ENCODE results near the gene SLC28A3. TPM values are rescaled to one million over a fixed set of nuclear protein-coding genes. Genes with fewer than 3 reads are reported as not detected.
A peak's percentile ranks its signal among the peaks of the same experiment; 100 is the strongest.

SLC28A3 gene
- total and polyA plus RNA-seq, 4 donors = 0.24 to 3.6 (median 0.46) TPM

GRCh38 chr9:84325347-84325973, 15.1 kb downstream of the SLC28A3 start:
- WGBS (ENCODE audit: insufficient coverage) = 100% methylated on average over 1 of the region's 3 CpGs
- no peaks in the 10 kb centered on the region for H3K27me3 ChIP-seq (ENCODE audit: control insufficient read depth, insufficient read depth, low read length)
- DNase-seq (ENCODE audit: low read depth in 4 of 6, low spot score in 6 of 6) = no peak

GRCh38 chr9:84324811-84325210, 15.7 kb downstream of the SLC28A3 start:
- Histone ChIP-seq H3K27ac (ENCODE audit: low read depth, low read length) (no peak overlapping the region), H3K4me3 (ENCODE audit: low read depth, low read length) (no peak overlapping the region), H3K36me3 (ENCODE audit: control insufficient read depth, insufficient read depth, low read length) (no peaks in the 10 kb centered on the region), H3K9me3 (ENCODE audit: control insufficient read depth, insufficient read depth, low read length) (peaks cover 2% of the 10 kb centered on the region), H3K27me3 (ENCODE audit: control insufficient read depth, insufficient read depth, low read length) (no peaks in the 10 kb centered on the region), H3K4me1 (ENCODE audit: control insufficient read depth, insufficient read depth, low read length) (no peaks in the 10 kb centered on the region)
- DNase-seq (ENCODE audit: low read depth in 4 of 6, low spot score in 6 of 6) = no peak

More at GRCh38 chr9:84325347-84325973, 15.1 kb downstream of the SLC28A3 start:
- Histone ChIP-seq H3K4me3 (ENCODE audit: low read depth, low read length) (no peak overlapping the region), H3K36me3 (ENCODE audit: control insufficient read depth, insufficient read depth, low read length) (no peaks in the 10 kb centered on the region), H3K27ac (ENCODE audit: low read depth, low read length) (no peak overlapping the region), H3K9me3 (ENCODE audit: control insufficient read depth, insufficient read depth, low read length) (peaks cover 2% of the 10 kb centered on the region), H3K4me1 (ENCODE audit: control insufficient read depth, insufficient read depth, low read length) (no peaks in the 10 kb centered on the region)

DNA sequence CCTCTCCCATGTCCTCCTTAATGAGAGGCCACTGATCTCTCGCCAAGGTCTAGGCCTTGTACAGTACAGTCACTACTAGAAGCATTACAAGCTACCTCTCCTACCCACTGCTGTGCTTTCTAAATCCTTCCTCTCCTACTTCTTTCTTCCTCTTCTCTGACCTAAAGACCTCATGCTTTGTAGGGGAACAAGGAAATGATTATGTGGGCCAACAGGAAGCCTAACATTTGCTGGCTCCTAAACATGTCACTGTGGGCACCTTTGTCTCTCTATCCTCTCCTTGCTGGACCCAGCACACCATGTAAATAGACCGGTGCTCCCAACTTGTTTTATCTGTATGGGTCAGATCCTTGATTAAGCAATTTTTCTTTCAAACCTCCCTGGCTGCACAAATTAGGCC, 16.7 kb downstream of the SLC28A3 start:
- WGBS (ENCODE audit: insufficient coverage) = 69% methylated on average over 2 of the region's 2 CpGs
- H3K27me3 ChIP-seq (ENCODE audit: control insufficient read depth, insufficient read depth, low read length) = no peaks in the 10 kb centered on the region
- H3K4me3 ChIP-seq (ENCODE audit: low read depth, low read length) = no peak overlapping the region

DNA sequence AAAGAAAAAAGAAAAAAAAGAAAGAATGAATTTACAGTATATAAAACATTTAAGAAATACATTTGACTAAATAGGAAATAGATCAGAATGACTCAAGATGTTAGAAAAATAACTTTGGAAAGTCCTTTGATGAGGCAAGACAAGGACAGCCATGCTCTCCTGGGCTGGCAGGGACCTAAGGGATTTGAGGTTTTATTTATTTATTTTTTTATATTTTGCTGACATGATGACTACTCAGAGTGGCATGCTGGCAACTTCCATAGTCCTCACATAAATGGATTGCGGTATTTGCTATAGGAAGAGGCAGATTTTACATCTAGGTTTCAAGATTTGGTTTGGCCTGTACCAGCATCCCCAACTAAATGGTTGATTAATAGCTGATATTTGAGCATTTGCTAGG, 17.7 kb downstream of the SLC28A3 start:
- Histone ChIP-seq H3K27me3 (ENCODE audit: control insufficient read depth, insufficient read depth, low read length) (no peaks in the 10 kb centered on the region), H3K27ac (ENCODE audit: low read depth, low read length) (no peak overlapping the region), H3K4me1 (ENCODE audit: control insufficient read depth, insufficient read depth, low read length) (no peaks in the 10 kb centered on the region), H3K9me3 (ENCODE audit: control insufficient read depth, insufficient read depth, low read length) (peaks cover 2% of the 10 kb centered on the region), H3K4me3 (ENCODE audit: low read depth, low read length) (no peak overlapping the region), H3K36me3 (ENCODE audit: control insufficient read depth, insufficient read depth, low read length) (no peaks in the 10 kb centered on the region)
- WGBS (ENCODE audit: insufficient coverage) = 100% methylated on average over 1 of the region's 1 CpG
- DNase-seq (ENCODE audit: low read depth in 4 of 6, low spot score in 6 of 6) = no peak

More for the DNA sequence above, 16.7 kb downstream of the SLC28A3 start:
- no peak for DNase-seq (ENCODE audit: low read depth in 4 of 6, low spot score in 6 of 6)
- Histone ChIP-seq H3K27ac (ENCODE audit: low read depth, low read length) (no peak overlapping the region), H3K36me3 (ENCODE audit: control insufficient read depth, insufficient read depth, low read length) (no peaks in the 10 kb centered on the region), H3K9me3 (ENCODE audit: control insufficient read depth, insufficient read depth, low read length) (peaks cover 2% of the 10 kb centered on the region), H3K4me1 (ENCODE audit: control insufficient read depth, insufficient read depth, low read length) (no peaks in the 10 kb centered on the region)

DNA sequence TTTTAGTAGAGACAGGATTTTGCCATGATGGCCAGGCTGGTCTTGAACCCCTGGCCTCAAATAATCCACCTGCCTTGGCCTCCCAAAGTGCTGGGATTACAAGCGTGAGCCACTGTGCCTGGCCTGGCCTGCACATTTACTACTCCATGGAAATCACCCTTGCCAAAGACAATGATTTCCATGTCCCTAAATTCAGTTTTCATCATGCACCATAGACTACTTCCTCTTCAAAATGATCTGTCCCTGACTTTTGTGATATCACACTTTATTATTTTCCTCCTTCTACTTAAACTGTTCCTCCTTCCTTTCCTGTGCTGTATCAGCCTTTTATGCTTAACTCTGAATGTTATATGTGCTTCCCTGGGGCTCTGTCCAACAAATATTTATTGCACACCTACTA, 20.3 kb downstream of the SLC28A3 start:
- 89% methylated on average over 1 of the region's 1 CpG for WGBS (ENCODE audit: insufficient coverage)
- Histone ChIP-seq H3K36me3 (ENCODE audit: control insufficient read depth, insufficient read depth, low read length) (no peaks in the 10 kb centered on the region), H3K27ac (ENCODE audit: low read depth, low read length) (no peak overlapping the region), H3K4me1 (ENCODE audit: control insufficient read depth, insufficient read depth, low read length) (no peaks in the 10 kb centered on the region), H3K27me3 (ENCODE audit: control insufficient read depth, insufficient read depth, low read length) (no peaks in the 10 kb centered on the region), H3K4me3 (ENCODE audit: low read depth, low read length) (no peak overlapping the region), H3K9me3 (ENCODE audit: control insufficient read depth, insufficient read depth, low read length) (no peaks in the 10 kb centered on the region)
- no peak for DNase-seq (ENCODE audit: low read depth in 4 of 6, low spot score in 6 of 6)

GRCh38 chr9:84319632-84320031, 20.9 kb downstream of the SLC28A3 start:
- no peak overlapping the region for H3K4me3 ChIP-seq (ENCODE audit: low read depth, low read length)
- H3K27me3 ChIP-seq (ENCODE audit: control insufficient read depth, insufficient read depth, low read length) = no peaks in the 10 kb centered on the region
- 81% methylated on average over 3 of the region's 4 CpGs for WGBS (ENCODE audit: insufficient coverage)
- no peaks in the 10 kb centered on the region for H3K36me3 ChIP-seq (ENCODE audit: control insufficient read depth, insufficient read depth, low read length)
- H3K27ac ChIP-seq (ENCODE audit: low read depth, low read length) = no peak overlapping the region
- H3K4me1 ChIP-seq (ENCODE audit: control insufficient read depth, insufficient read depth, low read length) = no peaks in the 10 kb centered on the region
- H3K9me3 ChIP-seq (ENCODE audit: control insufficient read depth, insufficient read depth, low read length) = no peaks in the 10 kb centered on the region
- DNase-seq (ENCODE audit: low read depth in 4 of 6, low spot score in 6 of 6) = no peak

- Histone ChIP-seq H3K27me3 (ENCODE audit: control insufficient read depth, insufficient read depth, low read length) (no peaks in the 10 kb centered on the region), H3K4me1 (ENCODE audit: control insufficient read depth, insufficient read depth, low read length) (no peaks in the 10 kb centered on the region), H3K27ac (ENCODE audit: low read depth, low read length) (no peak overlapping the region), H3K4me3 (ENCODE audit: low read depth, low read length) (no peak overlapping the region), H3K9me3 (ENCODE audit: control insufficient read depth, insufficient read depth, low read length) (no peaks in the 10 kb centered on the region), H3K36me3 (ENCODE audit: control insufficient read depth, insufficient read depth, low read length) (no peaks in the 10 kb centered on the region)
- no CpG with 5 or more reads among the region's 2 CpGs for WGBS (ENCODE audit: insufficient coverage)
- no peak for DNase-seq (ENCODE audit: low read depth in 4 of 6, low spot score in 6 of 6)
Measured at GRCh38 chr9:84318981-84319380, 21.6 kb downstream of the SLC28A3 start.

GRCh38 chr9:84317563-84317962, 23.0 kb downstream of the SLC28A3 start:
- 83% methylated on average over 2 of the region's 2 CpGs for WGBS (ENCODE audit: insufficient coverage)
- H3K27me3 ChIP-seq (ENCODE audit: control insufficient read depth, insufficient read depth, low read length) = no peaks in the 10 kb centered on the region

GRCh38 chr9:84315278-84315877, 25.2 kb downstream of the SLC28A3 start:
- H3K27me3 ChIP-seq (ENCODE audit: control insufficient read depth, insufficient read depth, low read length) = no peaks in the 10 kb centered on the region
- no peak overlapping the region for H3K27ac ChIP-seq (ENCODE audit: low read depth, low read length)
- peak; percentile 38 to 93 (median 65) for DNase-seq (ENCODE audit: low read depth in 4 of 6, low spot score in 6 of 6)
- H3K4me3 ChIP-seq (ENCODE audit: low read depth, low read length) = no peak overlapping the region
- H3K36me3 ChIP-seq (ENCODE audit: control insufficient read depth, insufficient read depth, low read length) = no peaks in the 10 kb centered on the region
- no peaks in the 10 kb centered on the region for H3K4me1 ChIP-seq (ENCODE audit: control insufficient read depth, insufficient read depth, low read length)
- H3K9me3 ChIP-seq (ENCODE audit: control insufficient read depth, insufficient read depth, low read length) = no peaks in the 10 kb centered on the region
- 0% methylated on average over 5 of the region's 8 CpGs for WGBS (ENCODE audit: insufficient coverage)

More at GRCh38 chr9:84317563-84317962, 23.0 kb downstream of the SLC28A3 start:
- Histone ChIP-seq H3K4me3 (ENCODE audit: low read depth, low read length) (no peak overlapping the region), H3K36me3 (ENCODE audit: control insufficient read depth, insufficient read depth, low read length) (no peaks in the 10 kb centered on the region), H3K9me3 (ENCODE audit: control insufficient read depth, insufficient read depth, low read length) (no peaks in the 10 kb centered on the region), H3K27ac (ENCODE audit: low read depth, low read length) (no peak overlapping the region), H3K4me1 (ENCODE audit: control insufficient read depth, insufficient read depth, low read length) (no peaks in the 10 kb centered on the region)
- DNase-seq (ENCODE audit: low read depth in 4 of 6, low spot score in 6 of 6) = no peak

DNA sequence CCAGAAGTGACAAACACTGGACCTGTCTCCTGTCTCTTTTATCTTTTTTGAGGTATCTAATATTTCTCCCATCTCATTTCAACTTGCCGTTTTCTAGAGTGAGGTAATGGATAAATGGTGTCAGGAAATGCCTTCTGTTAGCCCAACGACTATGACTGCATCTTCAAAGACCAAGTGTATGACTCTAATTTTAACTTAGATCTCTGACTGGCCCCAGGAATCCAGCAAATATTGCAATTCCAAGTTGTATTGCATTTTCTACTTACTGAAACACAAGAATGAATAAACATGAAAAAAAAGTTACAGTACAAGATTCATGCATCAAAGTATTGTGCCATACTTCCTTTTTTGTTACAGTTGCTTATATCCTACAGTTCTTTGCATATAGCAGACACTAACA, 26.3 kb downstream of the SLC28A3 start:
- no peaks in the 10 kb centered on the region for H3K4me1 ChIP-seq (ENCODE audit: control insufficient read depth, insufficient read depth, low read length)
- H3K27me3 ChIP-seq (ENCODE audit: control insufficient read depth, insufficient read depth, low read length) = no peaks in the 10 kb centered on the region
- H3K9me3 ChIP-seq (ENCODE audit: control insufficient read depth, insufficient read depth, low read length) = no peaks in the 10 kb centered on the region
- no peaks in the 10 kb centered on the region for H3K36me3 ChIP-seq (ENCODE audit: control insufficient read depth, insufficient read depth, low read length)
- DNase-seq (ENCODE audit: low read depth in 4 of 6, low spot score in 6 of 6) = no peak
- no peak overlapping the region for H3K27ac ChIP-seq (ENCODE audit: low read depth, low read length)
- WGBS (ENCODE audit: insufficient coverage) = no CpG with 5 or more reads among the region's 2 CpGs
- H3K4me3 ChIP-seq (ENCODE audit: low read depth, low read length) = no peak overlapping the region

Data from spinal cord (tissue), 10 donors.